Measurements from ENCODE around the gene MAP3K14. TPM values are rescaled to one million over a fixed set of nuclear protein-coding genes. Genes with fewer than 3 reads are reported as not detected.

Gene MAP3K14
- total RNA-seq, 6 experiments from 2014 or later = 5.6 to 8.8 (median 6.6) TPM

- peak overlapping the region; percentile 61 for H3K4me3 Mint-ChIP-seq
- H3K27me3 Mint-ChIP-seq (ENCODE audit: insufficient read depth) = no peaks in the 10 kb centered on the region; the same call in none of the 2 replicates
- no peak for DNase-seq
- peaks cover 76% of the 10 kb centered on the region for H3K4me1 Mint-ChIP-seq (ENCODE audit: low read depth)
- no peak for TF ChIP-seq CTCF (IDR thresholded peaks at IDR 0.05)
- H3K9me3 Mint-ChIP-seq = no peaks in the 10 kb centered on the region
- H3K36me3 Mint-ChIP-seq (ENCODE audit: low read depth) = peaks cover 9% of the 10 kb centered on the region
- peak overlapping the region; percentile 94 for H3K27ac Mint-ChIP-seq
Measured at GRCh38 chr17:45318561-45319230, 1.9 kb upstream of the MAP3K14 start.

GRCh38 chr17:45317111-45317928 is 500 bp upstream of the MAP3K14 start:
- Mint-ChIP-seq H3K27ac (peak overlapping the region; percentile 94), H3K4me1 (ENCODE audit: low read depth) (peaks cover 89% of the 10 kb centered on the region), H3K4me3 (peak overlapping the region; percentile 87), H3K36me3 (ENCODE audit: low read depth) (peaks cover 9% of the 10 kb centered on the region), H3K27me3 (ENCODE audit: insufficient read depth) (no peaks in the 10 kb centered on the region; the same call in 1 of the 2 replicates), H3K9me3 (no peaks in the 10 kb centered on the region)
- peak; percentile 100 for DNase-seq
- TF ChIP-seq CTCF (IDR thresholded peaks at IDR 0.05) = no peak

- Mint-ChIP-seq H3K36me3 (ENCODE audit: low read depth) (peaks cover 14% of the 10 kb centered on the region), H3K4me3 (peak overlapping the region; percentile 93), H3K27me3 (ENCODE audit: insufficient read depth) (no peaks in the 10 kb centered on the region; the same call in 1 of the 2 replicates), H3K9me3 (no peaks in the 10 kb centered on the region), H3K27ac (peak overlapping the region; percentile 79), H3K4me1 (ENCODE audit: low read depth) (peaks cover 89% of the 10 kb centered on the region)
- TF ChIP-seq CTCF (IDR thresholded peaks at IDR 0.05) = no peak
- DNase-seq = no peak
Measured at GRCh38 chr17:45315648-45316433, 979 bp downstream of the MAP3K14 start.

- TF ChIP-seq CTCF (IDR thresholded peaks at IDR 0.05) = no peak
- Mint-ChIP-seq H3K27me3 (ENCODE audit: insufficient read depth) (no peaks in the 10 kb centered on the region; the same call in 1 of the 2 replicates), H3K36me3 (ENCODE audit: low read depth) (peaks cover 22% of the 10 kb centered on the region), H3K4me1 (ENCODE audit: low read depth) (peaks cover 88% of the 10 kb centered on the region), H3K9me3 (no peaks in the 10 kb centered on the region), H3K27ac (peak overlapping the region; percentile 79), H3K4me3 (peak overlapping the region; percentile 93)
- no peak for DNase-seq
Measured at GRCh38 chr17:45314741-45315647, 1.8 kb downstream of the MAP3K14 start.
